Measurements from ENCODE around the gene CEP41.
A peak's percentile ranks its signal among the peaks of the same experiment; 100 is the strongest.

CEP41 gene, protein sequence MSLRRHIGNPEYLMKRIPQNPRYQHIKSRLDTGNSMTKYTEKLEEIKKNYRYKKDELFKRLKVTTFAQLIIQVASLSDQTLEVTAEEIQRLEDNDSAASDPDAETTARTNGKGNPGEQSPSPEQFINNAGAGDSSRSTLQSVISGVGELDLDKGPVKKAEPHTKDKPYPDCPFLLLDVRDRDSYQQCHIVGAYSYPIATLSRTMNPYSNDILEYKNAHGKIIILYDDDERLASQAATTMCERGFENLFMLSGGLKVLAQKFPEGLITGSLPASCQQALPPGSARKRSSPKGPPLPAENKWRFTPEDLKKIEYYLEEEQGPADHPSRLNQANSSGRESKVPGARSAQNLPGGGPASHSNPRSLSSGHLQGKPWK

DNA sequence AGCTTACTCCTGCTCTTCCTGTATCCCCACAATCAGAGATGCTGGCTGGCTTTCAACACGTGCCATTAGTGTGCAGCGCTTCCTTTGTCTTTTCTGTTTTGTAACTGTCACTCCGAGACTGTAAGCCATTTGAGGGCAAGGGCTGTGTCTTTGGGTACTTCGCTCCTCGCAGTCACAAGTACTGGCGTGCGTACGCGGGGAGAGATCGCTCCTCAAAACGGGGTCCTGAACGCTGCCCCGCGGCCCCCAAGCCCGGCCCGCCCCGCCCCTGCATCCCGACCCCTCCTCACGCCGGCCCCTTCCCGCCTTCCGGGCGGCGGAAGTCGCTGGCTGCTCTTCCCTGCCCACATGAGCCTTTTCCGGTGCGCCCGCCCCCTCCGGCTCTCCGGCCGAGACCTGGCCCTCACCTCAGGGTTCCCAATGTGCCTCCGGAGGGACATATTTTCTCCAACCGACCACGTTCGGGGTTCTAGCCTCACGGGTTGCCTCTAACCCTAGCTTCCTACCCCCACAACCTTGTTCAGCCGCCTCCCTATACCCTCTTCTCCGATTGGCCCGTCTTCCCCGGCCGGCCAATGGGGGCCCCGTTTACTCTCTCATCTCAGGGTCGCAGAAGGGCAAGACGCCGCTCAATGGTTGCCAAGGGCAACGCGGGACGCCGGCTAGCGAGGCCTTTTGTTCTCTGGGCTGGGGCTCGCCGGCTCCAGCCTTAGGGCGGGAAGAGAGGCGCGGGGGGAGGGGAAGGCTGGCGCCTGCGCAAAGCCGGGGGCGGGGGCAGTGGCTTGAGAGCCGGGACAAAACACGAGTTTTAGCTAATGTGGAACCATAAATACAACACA lies at the start of gene CEP41:
TSS of gene CEP41 (minus strand) at position 490 of the 839 bp plus-strand sequence. CDS start at position 440, 50 bp downstream.
- ATAC-seq = peak; percentile 99
- DNase-seq = peak; percentile 96

DNA sequence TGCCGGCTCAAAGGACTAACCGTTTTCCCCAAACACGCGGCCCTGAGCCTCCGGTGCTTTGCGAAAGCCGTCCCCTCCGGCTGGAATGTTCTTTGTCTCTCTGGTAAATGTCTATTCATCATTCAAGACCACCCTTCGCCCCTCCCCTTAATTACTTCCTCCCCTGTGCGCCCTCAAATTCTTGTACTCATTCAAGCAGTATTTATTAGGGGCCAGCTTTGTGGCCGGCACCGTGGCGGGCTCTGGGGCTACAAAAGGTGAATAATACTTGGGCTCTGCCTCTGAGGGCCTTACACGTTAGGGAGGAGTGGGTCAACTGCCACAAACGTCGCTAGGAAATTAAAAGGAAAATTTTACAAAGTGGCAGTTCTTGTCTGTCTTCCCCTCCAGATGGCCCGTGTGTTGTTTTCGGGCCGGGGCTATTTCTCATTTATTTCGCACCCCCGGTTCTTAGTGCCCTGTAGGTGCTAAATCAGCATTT lies 49.5 kb upstream of the CEP41 start:
- ATAC-seq (no peak), DNase-seq (no peak)

DNA sequence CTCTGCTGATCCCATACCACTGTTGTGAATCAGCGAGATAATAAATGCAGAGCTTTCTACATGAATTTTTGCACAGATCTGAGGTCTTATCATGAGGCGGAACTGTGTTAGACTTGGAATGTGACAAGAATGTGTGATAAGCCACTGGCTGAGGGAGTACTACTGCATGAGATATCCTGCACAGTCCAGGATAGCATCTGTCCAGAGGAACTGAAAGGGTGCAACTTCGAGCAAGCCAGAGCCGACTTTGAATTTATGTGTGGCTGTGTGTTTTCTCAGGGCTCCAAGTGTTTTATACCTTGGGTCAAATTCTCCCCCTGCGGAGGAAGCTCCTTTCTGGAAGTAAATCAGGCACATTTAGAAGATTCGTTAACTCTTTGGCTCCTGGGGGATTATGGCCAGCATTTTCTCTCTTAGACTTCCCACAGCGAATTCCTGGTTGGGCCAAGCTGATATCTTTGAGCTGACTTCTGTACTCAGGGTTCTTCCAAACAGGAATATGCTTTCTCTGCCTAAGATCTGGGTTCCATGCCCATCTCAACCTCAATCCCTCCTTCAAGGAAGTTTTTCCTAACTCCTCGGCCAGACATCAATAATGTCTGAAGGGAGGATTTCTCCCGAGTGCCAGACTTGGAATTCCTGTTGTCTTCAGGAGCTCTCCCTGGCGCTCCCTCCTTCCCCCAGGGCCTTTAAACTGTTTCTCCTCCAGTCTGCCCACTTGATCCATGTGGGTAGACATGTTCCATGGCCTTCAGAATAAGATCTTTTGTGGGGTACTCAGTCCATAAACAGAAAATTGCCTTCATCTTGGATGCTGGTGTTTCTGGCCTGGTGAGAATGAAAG lies 48.5 kb upstream of the CEP41 start:
- ATAC-seq (no peak), DNase-seq (no peak)

DNA sequence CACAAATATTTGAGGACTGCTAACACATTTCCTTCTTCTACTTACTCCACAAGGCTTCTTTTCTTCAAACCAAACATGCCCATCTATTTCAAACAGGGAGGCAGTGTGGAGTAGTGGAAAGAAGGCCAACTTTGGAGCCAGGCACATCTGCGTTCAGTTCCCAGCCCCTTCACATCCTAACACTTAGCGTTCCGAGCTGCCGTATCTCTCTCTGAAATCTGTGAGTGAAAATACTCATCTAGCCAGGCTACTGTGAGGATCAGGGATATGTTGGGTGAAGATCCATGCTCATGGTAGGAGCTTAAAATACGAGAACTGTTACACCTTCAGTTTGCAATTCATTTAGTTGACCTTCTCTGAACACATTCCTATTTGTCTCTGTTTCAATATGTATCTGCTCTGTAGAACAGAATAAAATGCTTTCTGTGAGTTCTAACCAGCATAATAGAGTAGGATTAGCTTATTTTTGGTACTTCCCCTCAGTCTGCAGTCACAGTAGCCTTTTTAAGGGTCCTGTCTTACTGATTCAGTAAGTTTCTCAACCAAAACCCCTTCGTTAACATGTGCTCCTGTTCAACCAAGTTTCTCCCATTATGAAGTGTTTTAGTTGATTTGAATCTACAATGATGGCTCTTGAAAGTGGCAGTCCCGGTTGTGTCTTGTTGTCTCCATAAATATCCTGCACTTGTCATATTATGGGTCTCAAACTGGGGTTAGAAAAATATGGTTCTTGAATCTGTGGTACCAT lies 47.8 kb upstream of the CEP41 start:
- ATAC-seq = no peak
- DNase-seq = no peak

DNA sequence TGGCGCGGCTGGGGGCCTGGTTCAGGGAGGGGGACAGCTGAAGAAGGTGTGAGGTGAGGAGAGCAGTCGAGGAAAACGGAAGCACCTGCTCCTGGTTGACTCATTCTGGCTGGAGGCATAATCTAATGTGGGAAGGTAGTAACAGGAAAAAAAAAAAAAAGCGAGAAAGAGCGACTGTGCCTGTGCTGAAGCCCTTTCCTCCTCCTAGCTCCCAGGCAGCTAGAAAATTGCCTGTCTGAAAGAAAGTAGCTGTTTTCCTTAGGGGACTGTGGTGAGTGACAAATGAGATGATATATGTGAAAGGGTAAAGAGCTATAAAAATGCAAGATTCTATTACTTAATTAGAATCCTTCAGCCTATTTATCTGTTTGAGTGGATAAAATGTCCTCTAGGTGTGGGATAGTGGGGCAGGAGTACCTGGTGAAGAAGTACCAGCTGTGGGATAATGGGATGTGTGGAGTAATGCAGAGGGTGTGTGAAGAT lies 46.2 kb upstream of the CEP41 start:
- ATAC-seq (no peak), DNase-seq (no peak)

DNA sequence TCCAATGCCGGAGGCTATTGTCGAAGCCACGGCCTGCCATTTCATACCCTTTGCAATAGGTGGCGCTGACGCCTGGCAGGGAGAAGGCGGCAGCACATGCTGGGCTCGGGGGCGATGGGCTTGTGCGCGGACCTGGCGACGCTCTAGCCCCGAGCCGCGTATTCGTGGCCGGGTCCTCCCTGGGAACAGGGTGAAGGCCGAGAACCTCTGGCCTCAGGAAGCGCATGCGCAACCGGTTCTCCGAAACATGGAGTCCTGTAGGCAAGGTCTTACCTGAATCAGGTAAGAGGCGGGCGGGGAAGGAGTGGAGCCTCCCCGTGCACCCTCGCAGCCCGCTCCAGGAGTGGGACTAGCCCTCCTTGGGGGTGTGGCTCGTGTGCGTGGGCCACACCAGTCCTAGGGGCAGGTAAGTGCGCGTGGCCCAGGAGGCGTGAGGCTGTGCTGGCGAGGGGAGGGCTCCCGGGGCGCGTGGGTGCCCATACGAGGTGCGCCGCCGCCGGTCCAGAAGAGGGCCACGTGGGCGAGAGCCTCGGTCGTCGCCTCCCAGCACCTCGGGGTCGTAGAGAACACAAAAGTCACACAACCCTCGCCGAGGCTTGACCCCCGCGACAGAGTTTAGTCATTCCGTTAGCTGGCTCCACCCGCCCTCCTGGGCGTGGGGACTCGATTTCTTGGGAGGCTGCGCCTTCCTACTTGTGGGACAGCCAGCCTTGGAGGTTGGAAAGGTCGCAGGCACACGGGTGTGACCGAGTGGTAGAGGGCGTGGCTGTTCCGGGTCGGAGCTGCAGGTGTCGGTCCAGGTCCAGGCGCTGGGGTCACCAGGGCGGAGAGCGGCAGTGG lies 45.5 kb upstream of the CEP41 start:
- DNase-seq (peak; percentile 63), ATAC-seq (peak; percentile 77)

DNA sequence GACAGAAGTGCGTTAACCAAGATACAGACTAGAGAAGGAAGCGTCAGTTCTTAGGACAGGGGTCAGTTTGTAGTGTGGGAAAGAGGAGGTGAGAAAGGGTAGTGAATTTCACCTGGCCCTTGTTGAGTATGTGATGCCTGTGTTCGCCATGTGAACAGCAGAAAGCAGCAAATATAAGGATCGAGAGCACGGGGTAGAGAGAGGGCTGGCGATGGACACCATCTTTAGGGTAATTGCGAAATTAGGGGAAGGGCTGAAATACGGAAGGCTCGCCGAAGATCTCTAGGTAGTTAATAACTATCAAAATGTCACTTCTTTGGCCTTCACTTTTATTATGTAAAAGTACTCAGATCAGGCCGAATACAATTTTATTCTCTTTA lies 44.9 kb upstream of the CEP41 start:
- no peak for ATAC-seq
- DNase-seq = no peak

DNA sequence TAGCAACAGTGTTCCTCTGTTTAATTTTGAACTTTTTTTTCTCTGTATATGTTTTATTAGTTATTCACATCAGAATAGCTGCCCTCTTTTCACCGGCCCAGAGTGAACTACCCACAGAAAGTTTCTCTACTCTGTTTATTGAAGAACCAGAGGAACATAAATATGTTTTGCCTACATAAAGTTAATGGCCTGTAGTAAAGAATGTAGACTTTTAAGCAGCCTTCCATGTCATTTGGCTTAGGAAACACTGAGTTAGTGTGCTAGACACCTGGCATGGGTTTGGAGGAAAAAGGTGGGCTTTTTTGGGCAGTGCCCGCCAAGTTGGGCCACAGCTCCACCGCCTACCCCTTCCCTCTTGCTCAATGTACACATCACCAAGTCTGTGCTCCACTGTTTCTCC lies 42.2 kb upstream of the CEP41 start:
- no peak for DNase-seq

DNA sequence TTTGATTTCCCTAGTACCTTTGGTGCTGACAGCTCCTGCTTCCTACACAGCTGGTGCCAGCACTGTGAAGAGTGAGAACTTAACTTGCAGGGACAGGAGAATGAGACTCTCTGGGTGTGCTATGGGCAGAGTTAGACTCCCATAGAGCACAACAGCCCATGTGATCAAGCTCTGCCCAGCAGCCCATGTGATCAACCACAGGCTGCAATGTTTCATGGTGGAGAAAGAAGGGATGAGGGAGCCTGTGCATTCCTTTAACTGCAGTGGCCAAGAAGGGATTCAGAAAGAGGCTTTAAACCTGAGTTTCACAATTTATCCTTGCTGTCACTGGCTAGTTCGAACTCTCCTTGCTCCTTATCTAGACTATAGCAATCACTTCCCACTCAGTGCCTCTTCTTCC lies 41.1 kb upstream of the CEP41 start:
- ATAC-seq (no peak), DNase-seq (no peak)

More for the DNA sequence above, 42.2 kb upstream of the CEP41 start:
- no peak for ATAC-seq

DNA sequence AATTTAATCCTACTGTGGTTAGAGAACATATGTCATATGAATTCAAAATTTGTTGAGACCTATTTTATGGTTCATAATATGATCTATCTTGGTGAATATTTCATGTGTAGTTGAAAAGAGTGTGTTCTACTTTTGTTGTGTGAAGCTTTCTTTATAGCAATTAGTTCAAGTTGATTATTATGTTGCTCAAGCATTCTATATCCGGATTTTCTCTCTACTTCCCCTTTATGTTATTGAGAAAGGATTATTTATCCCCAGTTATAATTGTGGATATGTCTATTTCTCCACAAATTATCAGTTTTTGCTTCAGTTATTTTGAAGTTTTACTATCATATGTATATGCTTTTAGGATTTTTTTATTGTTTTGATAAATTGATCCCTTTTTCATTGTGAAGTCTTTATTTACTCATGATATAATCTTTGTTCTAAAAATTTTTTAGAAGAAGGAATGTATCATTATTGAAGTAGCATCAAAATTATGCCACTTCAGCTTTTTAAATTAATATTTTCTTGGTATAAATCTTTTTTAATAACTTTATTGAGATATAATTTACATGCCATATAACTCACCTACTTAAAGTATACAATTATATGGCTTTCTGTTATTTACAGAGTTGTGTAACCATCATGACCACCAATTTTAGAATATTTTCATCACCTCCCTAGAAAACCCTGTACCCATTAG lies 39.0 kb upstream of the CEP41 start:
- DNase-seq (no peak), ATAC-seq (no peak)

DNA sequence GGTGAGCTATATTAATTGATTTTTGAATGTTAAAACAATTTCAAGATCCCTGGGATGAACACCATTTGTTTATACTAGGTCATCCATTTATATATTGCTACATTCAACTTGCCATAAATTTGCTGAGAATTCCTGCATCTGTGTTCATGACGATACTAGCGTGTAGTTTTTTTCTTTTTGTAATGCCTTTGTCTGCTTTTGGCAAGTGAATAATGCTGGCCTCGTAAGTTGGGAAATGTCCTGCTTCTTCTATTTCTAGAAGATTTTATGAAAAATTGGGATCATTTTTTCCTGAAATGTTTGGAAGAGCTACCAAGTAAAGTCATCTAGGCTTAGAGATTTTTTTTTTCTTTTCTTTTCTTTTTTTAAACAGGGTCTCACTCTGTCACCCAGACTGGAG lies 38.2 kb upstream of the CEP41 start:
- DNase-seq (no peak), ATAC-seq (no peak)

DNA sequence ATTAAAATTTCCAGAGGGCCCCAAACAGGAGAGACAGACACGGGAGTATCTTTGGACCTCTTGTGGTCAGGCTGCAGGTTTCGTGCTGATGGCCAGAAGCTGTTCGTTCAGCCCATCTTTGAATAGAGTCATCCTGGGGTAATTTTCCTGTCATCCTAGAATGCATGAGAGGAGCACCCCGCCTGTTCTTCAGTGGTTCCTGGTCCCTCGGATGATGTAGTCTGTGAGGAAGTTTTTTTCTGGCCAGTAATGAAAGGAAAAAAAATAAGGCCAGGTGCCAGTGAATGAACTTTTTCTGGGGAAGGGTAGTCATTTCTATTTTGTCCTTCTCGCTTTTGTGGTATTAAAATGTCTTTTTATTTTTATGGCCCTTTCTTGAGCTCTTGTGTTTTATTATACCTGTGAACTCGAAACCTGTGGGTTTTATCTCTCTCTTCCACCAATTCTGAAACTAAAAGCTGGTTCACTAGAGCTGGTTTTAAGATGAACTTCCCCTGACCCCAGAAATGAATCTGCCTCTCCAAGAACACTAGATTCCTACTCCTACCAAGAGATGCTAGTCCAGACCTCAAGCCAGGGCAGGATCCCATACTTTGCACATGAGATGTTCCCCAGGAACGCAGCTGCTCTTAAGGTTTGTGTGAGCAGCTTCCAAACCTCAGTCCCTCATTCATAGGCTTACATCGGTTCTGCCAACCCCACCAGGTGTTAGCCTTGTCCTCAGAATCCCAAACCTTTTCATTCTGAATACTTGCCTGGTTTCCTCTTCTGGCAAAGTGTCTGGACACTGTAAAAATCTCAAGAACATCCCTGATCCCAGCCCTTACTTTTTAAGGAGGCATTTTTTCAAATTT lies 35.7 kb upstream of the CEP41 start:
- ATAC-seq (no peak), DNase-seq (no peak)

DNA sequence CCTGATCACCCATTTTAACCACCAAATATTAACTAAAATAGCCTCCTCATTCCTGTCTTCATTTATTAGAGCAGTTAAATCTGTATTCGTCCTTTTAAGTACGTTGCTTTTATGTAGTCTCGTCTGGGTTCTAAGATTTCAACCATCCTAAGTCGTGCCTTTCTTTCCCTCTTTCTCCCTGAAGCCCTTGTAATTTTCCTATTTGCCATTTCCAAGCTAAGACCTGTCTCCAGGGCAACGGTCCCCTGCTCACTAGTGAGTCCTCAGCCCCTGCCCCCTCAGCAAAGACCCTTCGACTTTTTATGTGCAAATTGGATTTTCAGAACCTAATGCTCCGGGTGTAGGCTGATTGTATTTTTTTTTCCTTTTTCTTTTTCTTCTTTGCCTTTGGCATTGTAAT lies 35.0 kb upstream of the CEP41 start:
- DNase-seq (no peak), ATAC-seq (no peak)

DNA sequence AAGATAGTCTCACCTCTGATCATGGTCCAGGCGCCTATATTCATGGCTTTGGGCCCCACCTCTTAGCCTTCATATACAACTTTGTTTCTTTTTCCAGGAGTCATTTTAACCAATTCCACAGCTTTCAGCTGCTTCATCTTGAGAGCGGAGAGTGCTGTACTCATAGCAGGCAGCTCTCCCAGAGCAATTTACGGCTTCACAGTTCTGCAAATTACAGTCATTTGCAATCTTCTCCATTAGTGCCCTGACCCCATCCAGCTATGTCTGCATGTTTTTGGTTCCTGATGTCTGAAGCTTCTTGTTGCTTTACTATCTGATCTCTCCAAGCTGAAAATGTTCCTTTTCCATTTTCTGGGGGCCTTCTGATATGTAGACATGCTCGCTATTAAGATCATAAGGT lies 33.1 kb upstream of the CEP41 start:
- no peak for DNase-seq
- ATAC-seq = no peak

DNA sequence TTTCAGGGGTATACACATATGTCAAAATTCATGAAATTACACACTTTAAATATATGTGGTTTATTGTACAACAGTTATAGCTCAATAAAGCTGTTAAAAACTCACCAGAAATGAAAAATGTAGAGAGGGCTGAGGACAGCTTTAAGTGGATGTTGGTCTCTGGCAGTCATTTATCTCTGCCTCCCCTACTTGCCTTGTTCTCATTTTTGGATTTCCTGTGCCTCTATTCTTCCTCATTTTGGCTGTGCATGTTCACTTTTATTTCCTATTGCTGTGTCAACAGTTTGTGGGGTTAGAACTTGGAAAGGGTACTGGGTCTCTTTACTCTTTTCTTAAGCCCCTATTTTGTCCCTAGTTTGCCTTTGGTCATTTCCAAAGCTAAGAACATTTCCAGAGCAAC lies 32.5 kb upstream of the CEP41 start:
- ATAC-seq (no peak), DNase-seq (no peak)

DNA sequence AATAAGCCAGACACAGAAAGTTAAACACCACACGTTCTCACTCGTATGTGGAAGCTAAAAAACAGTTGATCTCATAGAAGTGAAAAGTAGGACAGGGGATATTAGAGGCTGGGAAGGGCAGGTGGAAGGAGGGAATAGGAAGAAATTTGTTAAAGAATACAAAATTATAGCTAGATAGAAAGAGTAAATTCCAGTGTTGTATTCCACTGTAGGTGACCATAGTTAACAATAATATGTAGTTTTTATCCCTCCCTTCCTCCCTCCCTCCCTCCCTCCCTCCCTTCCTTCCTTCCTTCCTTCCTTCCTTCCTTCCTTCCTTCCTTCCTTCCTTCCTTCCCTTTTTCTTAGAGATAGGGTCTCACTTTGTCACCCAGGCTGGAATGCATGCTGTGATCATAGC lies 31.2 kb upstream of the CEP41 start:
- ATAC-seq = no peak
- DNase-seq = no peak

DNA sequence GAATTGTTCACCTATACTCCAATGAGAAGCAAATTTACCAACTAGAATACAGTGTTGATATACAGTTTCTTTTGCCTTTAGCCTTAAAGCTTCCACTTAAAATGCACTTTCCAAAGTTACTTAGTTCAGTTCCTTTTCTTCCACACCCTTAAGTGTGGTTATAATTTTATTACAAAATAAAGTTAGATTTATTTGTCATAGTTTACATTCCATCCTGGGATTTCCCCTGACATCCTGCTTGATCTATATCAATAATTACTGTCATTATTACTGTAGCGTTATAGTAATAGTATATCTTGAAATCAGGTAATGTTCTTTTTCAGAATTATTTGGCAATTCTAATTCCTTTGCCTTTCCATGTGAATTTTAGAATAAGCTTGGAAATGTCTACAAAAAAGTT lies 27.8 kb upstream of the CEP41 start:
- DNase-seq (no peak), ATAC-seq (no peak)

DNA sequence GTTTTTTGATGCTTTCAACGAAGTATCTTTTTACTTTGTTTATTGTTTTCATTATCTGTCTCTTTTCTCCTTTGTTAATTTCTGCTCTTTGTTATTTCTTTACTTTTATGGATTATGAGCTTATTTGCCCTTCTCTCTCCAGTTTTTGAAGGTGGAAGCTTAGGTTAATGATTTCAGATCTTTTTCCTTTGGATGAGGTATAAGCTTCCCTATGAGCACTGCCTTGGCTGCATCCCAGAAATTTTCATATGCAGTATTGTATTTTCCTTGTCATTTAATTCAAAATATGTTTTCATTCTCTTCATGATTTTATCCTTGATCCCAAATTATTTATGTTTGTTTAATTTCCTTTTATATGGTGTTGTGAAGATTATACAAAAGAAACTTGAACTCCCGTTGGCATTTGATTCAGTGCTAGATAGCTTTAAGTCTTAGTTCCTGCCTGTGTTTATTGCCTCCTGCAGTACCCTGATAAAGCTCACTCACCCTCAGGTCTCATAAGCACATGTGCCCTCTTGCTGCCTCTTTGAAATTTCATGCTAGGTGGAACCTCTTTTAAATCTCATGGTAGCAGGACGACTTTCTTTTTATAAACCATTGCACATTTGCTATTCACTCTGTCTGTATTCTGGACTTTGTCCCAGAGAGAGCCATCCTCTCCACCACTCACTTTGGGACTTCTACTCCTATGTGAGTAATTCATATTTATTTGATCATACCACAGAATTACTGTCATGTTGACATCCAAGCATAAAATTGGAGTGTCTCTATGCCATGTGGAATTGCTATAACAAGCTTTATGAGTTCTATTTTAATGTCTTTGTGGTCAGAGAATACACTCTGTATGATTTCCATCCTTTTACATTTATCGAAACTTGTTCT lies 23.0 kb upstream of the CEP41 start:
- ATAC-seq (no peak), DNase-seq (no peak)

All from stimulated activated naive CD8-positive, alpha-beta T cell treated with anti-CD3 and anti-CD28 coated beads, Interleukin-15, Interleukin-2, amounts not matched to agents 100 U/mL and 50 U/mL, for 24 hours (primary cell).